ENCODE results near the gene PDZD2. TPM values are rescaled to one million over a fixed set of nuclear protein-coding genes. Genes with fewer than 3 reads are reported as not detected.
A peak's percentile ranks its signal among the peaks of the same experiment; 100 is the strongest.
"Not testable (repeated sequence)": the region's sequence is repeated elsewhere in the genome, so short reads cannot be mapped to it uniquely, and the experiment has no call there.

PDZD2 gene
- total RNA-seq, 1 experiment from 2014 or later, result 2.2 TPM

DNA sequence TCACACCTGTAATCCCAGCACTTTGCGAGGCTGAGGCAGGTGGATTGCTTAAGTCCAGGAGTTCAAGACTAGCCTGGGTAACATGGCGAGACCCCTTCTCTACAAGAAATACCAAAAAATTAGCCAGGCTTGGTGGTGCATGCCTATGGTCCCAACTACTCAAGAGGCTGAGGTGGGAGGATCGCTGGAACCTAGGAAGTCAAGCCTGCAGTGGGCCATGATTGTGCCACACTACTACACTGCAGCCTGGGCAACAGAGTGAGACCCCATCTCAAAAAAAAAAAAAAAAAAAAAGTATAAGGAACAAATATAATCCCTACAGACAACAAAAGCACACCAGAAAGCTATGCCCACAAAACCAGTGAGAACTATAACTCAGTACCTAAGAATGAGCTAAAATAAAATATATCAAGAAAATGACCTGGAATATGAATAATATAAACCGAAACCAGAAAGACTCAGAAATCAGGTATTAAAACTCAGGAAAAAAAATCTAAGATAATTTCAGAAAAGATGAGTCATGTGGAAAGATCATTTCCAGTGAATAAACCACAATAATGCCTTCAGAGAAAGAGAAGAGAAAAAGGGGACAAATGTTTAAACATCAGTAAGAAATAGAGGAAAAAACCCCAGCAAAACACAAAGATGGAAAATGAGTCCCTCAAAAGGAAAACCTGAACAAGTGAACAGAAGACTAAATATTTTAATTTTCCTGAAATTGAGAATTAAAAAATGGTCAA, 477.8 kb downstream of the PDZD2 start:
- BruUV-seq (replicated peaks), result no TSS peak
- intact Hi-C loops (cut with micrococcal nuclease; ENCODE audit: unreplicated experiment), result no loop called here
- CTCF ChIA-PET, result no interaction called here
- TF ChIP-seq, protein P1, sequence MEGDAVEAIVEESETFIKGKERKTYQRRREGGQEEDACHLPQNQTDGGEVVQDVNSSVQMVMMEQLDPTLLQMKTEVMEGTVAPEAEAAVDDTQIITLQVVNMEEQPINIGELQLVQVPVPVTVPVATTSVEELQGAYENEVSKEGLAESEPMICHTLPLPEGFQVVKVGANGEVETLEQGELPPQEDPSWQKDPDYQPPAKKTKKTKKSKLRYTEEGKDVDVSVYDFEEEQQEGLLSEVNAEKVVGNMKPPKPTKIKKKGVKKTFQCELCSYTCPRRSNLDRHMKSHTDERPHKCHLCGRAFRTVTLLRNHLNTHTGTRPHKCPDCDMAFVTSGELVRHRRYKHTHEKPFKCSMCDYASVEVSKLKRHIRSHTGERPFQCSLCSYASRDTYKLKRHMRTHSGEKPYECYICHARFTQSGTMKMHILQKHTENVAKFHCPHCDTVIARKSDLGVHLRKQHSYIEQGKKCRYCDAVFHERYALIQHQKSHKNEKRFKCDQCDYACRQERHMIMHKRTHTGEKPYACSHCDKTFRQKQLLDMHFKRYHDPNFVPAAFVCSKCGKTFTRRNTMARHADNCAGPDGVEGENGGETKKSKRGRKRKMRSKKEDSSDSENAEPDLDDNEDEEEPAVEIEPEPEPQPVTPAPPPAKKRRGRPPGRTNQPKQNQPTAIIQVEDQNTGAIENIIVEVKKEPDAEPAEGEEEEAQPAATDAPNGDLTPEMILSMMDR (conservative IDR thresholded peaks at IDR 0.05; ENCODE audit: low read depth, low read length), result no peak
- TF ChIP-seq EZH2 (IDR thresholded peaks at IDR 0.05; ENCODE audit: borderline replicate concordance, low read depth, low read length, poor library complexity, severe bottlenecking), result no peak
- Histone ChIP-seq H3K36me3 (ENCODE audit: insufficient read depth, low read length, poor library complexity, severe bottlenecking) (peaks cover 27% of the 10 kb centered on the region), H3K9me3 (ENCODE audit: low read depth, low read length, poor library complexity, severe bottlenecking) (no peaks in the 10 kb centered on the region), H3K4me3 (ENCODE audit: low read depth, low read length, poor library complexity, severe bottlenecking) (no peak overlapping the region), H3K27ac (ENCODE audit: low read depth, low read length, poor library complexity, severe bottlenecking) (no peak overlapping the region), H3K4me1 (ENCODE audit: insufficient read depth, low read length, poor library complexity, severe bottlenecking) (no peaks in the 10 kb centered on the region), H3K27me3 (replicated peaks; ENCODE audit: insufficient read depth, low read depth, low read length, poor library complexity) (no peaks in the 10 kb centered on the region)
- DNase-seq (ENCODE audit: low spot score), result no peak
- POLR2A ChIA-PET (ENCODE audit: low non-redundant PET), result no interaction called here

DNA sequence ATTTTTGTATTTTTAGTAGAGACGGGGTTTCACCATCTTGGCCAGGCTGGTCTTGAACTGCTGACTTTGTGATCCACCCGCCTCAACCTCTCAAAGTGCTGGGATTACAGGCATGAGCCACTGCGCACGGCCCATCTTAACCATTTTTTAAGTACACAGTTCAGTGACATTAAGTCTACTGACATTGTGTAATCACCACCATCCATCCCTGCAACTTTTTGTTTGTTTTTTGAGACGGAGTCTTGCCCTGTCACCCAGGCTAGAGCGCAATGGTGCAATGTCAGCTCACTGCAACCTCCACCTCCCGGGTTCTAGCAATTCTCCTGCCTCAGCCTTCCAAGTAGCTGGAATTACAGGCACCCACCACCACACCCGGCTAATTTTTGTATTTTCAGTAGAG, 480.0 kb downstream of the PDZD2 start:
- H3K4me3 ChIP-seq (ENCODE audit: low read depth, low read length, poor library complexity, severe bottlenecking); H3K27me3 ChIP-seq (replicated peaks; ENCODE audit: insufficient read depth, low read depth, low read length, poor library complexity); DNase-seq (ENCODE audit: low spot score); intact Hi-C loops (cut with micrococcal nuclease; ENCODE audit: unreplicated experiment); CTCF ChIA-PET; H3K27ac ChIP-seq (ENCODE audit: low read depth, low read length, poor library complexity, severe bottlenecking); H3K9me3 ChIP-seq (ENCODE audit: low read depth, low read length, poor library complexity, severe bottlenecking); BruUV-seq (replicated peaks); POLR2A ChIA-PET (ENCODE audit: low non-redundant PET): not testable (repeated sequence)
- Histone ChIP-seq H3K36me3 (ENCODE audit: insufficient read depth, low read length, poor library complexity, severe bottlenecking) (peaks cover 14% of the 10 kb centered on the region), H3K4me1 (ENCODE audit: insufficient read depth, low read length, poor library complexity, severe bottlenecking) (peaks cover 12% of the 10 kb centered on the region)

DNA sequence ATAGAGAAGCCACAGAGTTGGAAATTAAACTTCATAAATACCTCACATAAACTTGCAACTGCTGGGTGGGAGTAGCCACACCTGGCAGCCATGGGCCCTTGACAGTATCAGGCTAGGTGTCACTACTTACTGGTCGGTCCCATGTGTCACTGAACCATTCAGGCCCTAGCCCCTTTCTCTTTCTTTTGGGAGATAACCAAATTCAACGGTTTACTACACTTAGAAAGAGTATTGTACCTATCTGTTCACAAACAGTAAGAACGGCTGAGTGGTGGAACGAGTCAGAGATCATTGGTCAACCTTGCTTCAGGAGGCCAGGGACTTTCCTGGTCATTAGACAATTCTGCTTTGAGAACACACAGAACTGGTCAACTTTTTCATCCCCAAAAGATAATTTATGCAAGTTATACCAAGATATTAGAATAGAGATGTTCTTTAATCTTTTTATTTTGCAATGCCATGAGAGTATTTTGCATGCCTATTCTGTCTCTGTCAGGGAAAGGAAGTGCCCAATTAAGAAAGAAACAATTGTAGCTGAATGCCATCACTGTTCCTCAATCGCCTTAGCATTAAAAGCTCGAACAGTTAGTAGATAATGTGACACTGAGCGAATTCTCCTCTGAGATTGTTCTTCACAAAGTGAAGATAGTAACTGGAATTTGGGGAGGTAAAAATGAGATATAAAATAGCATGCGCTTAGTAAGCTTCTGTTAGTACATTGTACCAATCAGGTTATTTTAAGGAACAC, 484.3 kb downstream of the PDZD2 start:
- Histone ChIP-seq H3K27me3 (replicated peaks; ENCODE audit: insufficient read depth, low read depth, low read length, poor library complexity) (no peaks in the 10 kb centered on the region), H3K27ac (ENCODE audit: low read depth, low read length, poor library complexity, severe bottlenecking) (peak overlapping the region; percentile 44), H3K4me1 (ENCODE audit: insufficient read depth, low read length, poor library complexity, severe bottlenecking) (peaks cover 34% of the 10 kb centered on the region), H3K9me3 (ENCODE audit: low read depth, low read length, poor library complexity, severe bottlenecking) (no peaks in the 10 kb centered on the region), H3K36me3 (ENCODE audit: insufficient read depth, low read length, poor library complexity, severe bottlenecking) (peaks cover 34% of the 10 kb centered on the region), H3K4me3 (ENCODE audit: low read depth, low read length, poor library complexity, severe bottlenecking) (no peak overlapping the region)
- intact Hi-C loops (cut with micrococcal nuclease; ENCODE audit: unreplicated experiment), result loop anchor here (5.0 kb wide), 1 partner anchor 49 kb away; the partner anchor contains the start of gene GOLPH3
- peak; percentile 74 for DNase-seq (ENCODE audit: low spot score)
- no TSS peak for BruUV-seq (replicated peaks)
- ChIA-PET CTCF (no interaction called here), POLR2A (ENCODE audit: low non-redundant PET) (no interaction called here)
- TF ChIP-seq, protein P1 (conservative IDR thresholded peaks at IDR 0.05; ENCODE audit: low read depth, low read length), result no peak
- no peak for TF ChIP-seq EZH2 (IDR thresholded peaks at IDR 0.05; ENCODE audit: borderline replicate concordance, low read depth, low read length, poor library complexity, severe bottlenecking)
